HG02884 (cell line): ENCODE data around the gene ARID4B.
"Not testable (repeated sequence)": the region's sequence is repeated elsewhere in the genome, so short reads cannot be mapped to it uniquely, and the experiment has no call there.

ENCODE experiments used
- ATAC-seq: cut with Tn5 transposase; IDR thresholded peaks from one replicate; pipeline ENCODE4 v1.9.1; 2021; ENCODE audit warnings: mild to moderate bottlenecking, moderate library complexity; ENCODE audit not compliant: unreplicated experiment

Gene ARID4B

GRCh38 chr1:235297579-235297978 lies 30.4 kb downstream of the ARID4B start:
- ATAC-seq, result no peak

GRCh38 chr1:235296729-235297128 lies 31.2 kb downstream of the ARID4B start:
- no peak for ATAC-seq

GRCh38 chr1:235295902-235296350 lies 32.1 kb downstream of the ARID4B start:
- no peak for ATAC-seq

GRCh38 chr1:235293322-235293942 lies 34.5 kb downstream of the ARID4B start:
- ATAC-seq, result no peak

GRCh38 chr1:235292790-235293189 lies 35.2 kb downstream of the ARID4B start:
- no peak for ATAC-seq

- ATAC-seq, result no peak
Observed at GRCh38 chr1:235291599-235292091, 36.3 kb downstream of the ARID4B start.

GRCh38 chr1:235290740-235291502 lies 37.1 kb downstream of the ARID4B start:
- ATAC-seq, result no peak

GRCh38 chr1:235289859-235290739 lies 37.9 kb downstream of the ARID4B start:
- no peak for ATAC-seq

- ATAC-seq, result no peak
Observed at GRCh38 chr1:235287208-235287882, 40.6 kb downstream of the ARID4B start.

- no peak for ATAC-seq
Observed at GRCh38 chr1:235286667-235287066, 41.3 kb downstream of the ARID4B start.

- ATAC-seq, result no peak
Observed at GRCh38 chr1:235284231-235284769, 43.7 kb downstream of the ARID4B start.

GRCh38 chr1:235283636-235284035 lies 44.3 kb downstream of the ARID4B start:
- not testable (repeated sequence) for ATAC-seq

GRCh38 chr1:235280467-235280866 lies 47.5 kb downstream of the ARID4B start:
- ATAC-seq, result no peak

- no peak for ATAC-seq
Observed at GRCh38 chr1:235279694-235280093, 48.3 kb downstream of the ARID4B start.

- ATAC-seq, result no peak
Observed at GRCh38 chr1:235278915-235279292, 49.1 kb downstream of the ARID4B start.

GRCh38 chr1:235278233-235278914 lies 49.6 kb downstream of the ARID4B start:
- no peak for ATAC-seq

GRCh38 chr1:235277709-235278108 lies 50.3 kb downstream of the ARID4B start:
- ATAC-seq, result no peak

- ATAC-seq, result no peak
Observed at GRCh38 chr1:235275836-235276235, 52.1 kb downstream of the ARID4B start.

GRCh38 chr1:235275223-235275622 lies 52.8 kb downstream of the ARID4B start:
- ATAC-seq, result peak; percentile 63

GRCh38 chr1:235272851-235273250 lies 55.1 kb downstream of the ARID4B start:
- no peak for ATAC-seq
